NCI-H1092 (cell line): ENCODE results near the gene NFAM1.

ENCODE experiments used
- DNase-seq: peaks from one replicate; lab custom pipeline; 2025; lab: John Stamatoyannopoulos, UW

Gene NFAM1

GRCh38 chr22:42383851-42384417 is 48.3 kb downstream of the NFAM1 start:
- no peak for DNase-seq

GRCh38 chr22:42383287-42383686 is 48.9 kb downstream of the NFAM1 start:
- no peak for DNase-seq

DNA sequence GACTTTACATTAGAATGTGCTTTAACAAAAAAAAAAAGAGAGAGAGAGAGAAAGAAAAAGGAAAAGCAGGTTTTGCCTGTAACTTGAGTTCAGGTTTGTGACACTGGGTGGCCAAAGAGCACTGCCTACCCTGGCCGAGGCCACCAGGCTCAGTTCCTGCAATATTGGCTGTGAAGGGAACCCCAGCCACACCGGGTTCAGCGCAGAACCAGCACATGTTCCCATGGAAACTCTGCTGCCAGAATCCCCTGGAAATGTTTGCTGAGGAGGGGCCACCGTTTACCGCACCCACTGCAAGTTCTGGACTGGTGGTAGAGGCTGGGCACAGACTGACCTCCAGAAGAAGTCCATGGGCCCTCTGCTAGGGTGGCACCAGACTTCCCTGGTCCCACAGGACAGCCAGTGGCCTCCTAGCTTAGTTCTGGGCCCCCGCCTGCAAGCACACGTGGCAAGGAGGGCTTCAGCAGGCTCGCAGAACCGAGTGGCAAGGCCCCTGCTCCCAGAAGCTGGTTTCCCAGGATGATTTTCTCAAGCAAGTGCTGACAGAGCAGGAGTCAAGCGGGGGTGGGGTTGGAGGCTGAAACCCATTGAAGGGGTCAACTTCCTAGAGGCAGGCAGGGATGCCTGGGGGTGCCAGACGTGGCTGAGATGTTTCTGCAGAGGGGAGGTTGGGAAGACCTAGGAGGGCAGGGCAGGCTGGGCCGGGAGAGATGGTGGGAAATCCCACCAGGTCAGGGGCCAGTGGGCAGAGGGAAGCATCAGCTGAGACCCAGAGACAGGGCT is 51.2 kb downstream of the NFAM1 start:
- DNase-seq = no peak

GRCh38 chr22:42379966-42380537 is 52.2 kb downstream of the NFAM1 start:
- DNase-seq = no peak

DNA sequence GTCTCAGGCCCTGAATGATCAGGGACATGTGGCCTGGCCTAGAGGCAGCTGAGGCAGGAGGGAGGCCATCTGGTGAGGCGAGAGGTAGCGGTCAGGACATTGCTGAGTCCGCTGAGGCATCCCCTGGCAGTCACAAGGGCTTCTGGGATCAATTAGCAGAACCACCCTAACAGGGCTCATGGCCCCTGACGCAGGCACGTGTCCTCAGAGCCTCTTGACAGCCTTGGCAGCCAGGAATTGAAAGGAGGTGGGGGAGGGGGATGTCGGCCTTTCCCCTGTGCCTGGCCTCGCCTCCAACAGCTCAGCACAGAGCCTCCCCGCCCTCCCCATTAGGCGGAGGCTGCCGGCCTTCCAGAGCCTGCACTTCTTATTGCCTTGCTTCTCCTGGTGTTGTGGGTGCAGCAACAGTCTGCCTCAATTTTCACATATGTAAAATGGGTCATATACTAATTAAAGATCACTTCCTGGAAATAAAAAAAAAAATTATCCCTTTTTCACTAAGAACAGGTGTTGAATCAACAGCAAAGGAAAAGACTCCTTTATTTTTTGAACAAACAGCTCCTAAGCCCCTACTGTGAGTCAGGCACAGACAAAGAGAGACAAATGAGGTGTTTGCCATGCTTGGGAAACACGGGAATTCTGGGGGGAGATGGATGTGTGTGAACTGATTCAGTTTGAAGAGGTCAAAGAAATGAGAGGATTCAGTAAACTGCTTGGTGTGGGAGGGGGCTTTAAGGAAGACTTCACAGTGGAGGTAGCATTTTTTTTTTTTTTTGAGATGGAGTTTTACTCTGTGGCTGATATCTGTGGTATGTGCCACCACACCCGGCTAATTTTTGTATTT is 55.3 kb downstream of the NFAM1 start:
- DNase-seq = peak; percentile 66

- DNase-seq = no peak
Measured at GRCh38 chr22:42375982-42376381, 56.2 kb downstream of the NFAM1 start.

- peak; percentile 51 for DNase-seq
Measured at GRCh38 chr22:42372976-42373375, 59.2 kb downstream of the NFAM1 start.

DNA sequence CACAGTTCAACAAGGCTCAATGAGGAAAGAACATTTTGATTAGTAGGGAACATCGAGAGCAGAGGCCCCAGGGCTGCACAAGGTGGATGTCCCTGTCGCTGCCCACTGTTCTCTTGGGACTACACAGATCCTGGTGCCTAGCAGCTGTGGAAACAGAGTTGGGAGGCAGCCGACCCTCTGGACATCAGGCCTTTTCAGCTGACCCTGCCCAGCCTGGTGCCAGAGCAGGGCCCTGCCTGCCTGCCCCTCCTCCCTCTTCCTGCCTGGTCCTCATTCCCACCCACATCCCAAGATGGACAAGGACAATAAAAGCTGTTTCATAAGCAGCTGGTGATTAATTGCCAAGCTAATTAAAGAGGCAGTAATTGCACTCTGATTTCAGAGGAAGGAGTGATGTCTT is 60.7 kb downstream of the NFAM1 start:
- DNase-seq = no peak

DNA sequence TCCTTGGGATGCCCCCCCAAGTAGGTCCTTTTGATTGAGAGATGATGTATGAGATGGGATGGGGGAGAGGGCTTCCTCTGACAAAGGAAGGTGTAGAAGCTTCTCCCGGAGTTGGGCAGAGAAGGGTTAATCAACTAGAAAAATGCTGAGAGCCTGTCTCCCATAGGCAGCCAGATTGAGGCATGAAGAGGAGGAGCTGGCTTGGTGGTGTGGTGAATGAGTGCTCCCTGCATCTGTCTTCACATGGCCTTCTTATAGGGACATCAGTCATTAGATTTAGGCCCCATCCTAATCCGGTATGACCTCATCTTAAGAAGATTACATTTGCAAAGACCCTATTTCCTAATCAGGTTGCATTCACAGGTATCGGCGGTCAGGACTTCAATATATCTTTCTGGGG is 61.1 kb downstream of the NFAM1 start:
- no peak for DNase-seq

DNA sequence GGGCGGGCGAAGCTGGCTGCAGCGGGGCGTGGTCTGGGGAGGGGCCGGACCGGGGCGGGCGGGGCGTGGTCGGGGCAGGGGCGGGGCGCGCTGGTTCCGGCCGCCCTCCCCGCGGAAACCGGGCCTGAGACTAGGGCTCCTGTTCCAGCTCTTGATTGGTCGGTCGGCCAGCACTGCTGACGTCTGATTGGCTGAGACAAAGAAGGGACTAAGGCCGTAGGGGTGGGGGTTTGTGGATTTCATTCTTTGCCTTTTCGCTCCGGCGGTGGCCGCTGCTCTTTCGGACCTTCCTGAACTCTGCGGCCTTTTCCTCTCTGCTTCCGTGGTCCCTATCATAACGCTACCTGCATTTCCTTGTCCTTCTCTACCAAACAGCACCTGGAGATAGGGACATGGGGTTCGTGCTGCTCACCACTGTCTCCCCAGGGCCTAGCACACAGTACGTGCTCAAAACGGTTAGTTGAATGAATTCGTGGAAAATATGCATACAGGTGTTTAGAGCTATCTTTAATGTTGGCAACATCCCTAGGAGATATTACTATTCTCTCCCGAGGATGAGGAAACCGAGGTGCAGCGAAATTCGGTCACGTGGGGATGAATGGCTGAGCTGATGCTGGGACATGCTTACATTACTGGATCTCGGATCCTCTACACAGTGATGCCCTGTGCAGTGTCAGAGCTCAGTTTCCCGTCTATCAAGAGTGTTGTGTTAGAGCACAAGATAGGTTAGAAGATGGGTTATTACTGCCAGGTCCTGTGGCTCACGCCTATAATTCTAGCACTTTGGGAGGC is 62.8 kb downstream of the NFAM1 start:
- DNase-seq = peak; percentile 91

- DNase-seq = no peak
Measured at GRCh38 chr22:42368379-42369249, 63.6 kb downstream of the NFAM1 start.

- DNase-seq = no peak
Measured at GRCh38 chr22:42367980-42368378, 64.2 kb downstream of the NFAM1 start.

DNA sequence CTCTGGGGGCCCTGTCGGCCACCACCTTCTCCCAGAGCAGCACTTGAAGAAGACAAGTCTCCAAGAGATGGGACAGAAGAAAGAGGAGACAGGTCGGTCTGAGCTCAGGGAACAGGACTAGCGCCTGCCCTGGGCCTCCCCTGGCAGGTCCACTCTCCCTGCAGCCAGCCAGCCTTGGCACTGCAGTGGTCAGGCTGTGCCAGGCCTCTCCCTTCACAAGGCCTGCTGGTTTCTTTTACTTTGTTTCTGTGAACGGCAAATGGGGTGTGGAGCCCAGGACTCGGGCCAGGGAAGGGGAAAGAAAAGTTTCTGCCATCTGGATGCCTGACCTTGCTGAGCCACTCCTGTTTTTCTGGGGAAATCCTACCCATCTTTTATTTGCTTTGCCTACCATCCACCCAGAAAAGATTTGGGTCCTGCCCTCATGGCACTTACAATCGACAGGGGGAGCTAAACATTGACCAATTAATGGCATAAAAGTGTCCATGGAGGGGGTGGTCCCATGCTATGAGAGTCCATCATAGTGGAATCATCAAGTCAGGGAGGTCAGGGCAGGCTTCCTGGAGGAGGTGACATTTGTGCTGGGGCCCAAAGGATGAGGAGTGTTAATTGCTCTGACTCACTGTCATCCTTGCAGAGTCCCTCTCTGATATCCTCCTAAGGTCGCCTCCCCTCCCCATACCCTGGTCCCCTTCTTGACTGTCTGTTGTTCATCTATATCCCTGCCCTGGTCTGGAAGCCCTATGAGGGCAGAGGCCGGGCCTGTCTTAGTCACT is 65.2 kb downstream of the NFAM1 start:
- DNase-seq = no peak

DNA sequence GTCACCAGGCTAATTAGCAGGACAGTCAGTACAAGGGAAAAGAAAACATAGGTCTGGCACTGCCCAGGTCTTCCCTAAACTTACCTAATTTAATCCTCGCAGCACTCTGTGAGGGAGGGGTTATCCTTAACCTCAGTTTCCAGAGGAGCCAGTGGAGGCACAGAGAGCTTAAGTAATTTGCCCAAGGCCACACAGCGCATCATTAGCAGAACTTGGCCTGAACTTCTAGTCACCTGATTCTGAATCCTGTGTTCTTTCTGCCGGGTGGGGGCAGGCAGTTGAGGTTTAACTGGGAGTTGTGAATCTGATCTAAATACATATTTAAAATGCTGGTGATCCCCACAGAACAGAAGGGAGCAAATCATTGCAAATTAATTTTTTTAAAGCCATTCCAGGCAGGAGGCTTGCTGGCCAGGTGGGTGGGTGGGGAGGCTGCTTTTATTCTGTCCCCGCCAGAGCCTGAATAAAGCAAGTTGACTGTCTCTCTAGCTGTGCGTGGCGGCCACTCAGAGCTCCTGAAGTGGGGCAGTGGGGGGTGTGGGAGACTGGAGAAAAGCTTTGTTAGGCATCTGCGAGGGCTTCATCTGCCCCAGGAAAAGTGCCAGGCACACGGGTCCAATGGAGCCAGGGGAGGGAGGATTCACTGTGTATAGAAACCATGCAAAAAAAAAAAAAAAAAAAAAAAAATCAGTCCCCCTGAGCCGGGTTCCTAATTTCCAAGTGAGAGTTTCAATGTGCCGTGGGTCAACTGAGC is 66.1 kb downstream of the NFAM1 start:
- DNase-seq = peak; percentile 32

GRCh38 chr22:42365111-42365865 is 66.9 kb downstream of the NFAM1 start:
- DNase-seq = peak; percentile 86

DNA sequence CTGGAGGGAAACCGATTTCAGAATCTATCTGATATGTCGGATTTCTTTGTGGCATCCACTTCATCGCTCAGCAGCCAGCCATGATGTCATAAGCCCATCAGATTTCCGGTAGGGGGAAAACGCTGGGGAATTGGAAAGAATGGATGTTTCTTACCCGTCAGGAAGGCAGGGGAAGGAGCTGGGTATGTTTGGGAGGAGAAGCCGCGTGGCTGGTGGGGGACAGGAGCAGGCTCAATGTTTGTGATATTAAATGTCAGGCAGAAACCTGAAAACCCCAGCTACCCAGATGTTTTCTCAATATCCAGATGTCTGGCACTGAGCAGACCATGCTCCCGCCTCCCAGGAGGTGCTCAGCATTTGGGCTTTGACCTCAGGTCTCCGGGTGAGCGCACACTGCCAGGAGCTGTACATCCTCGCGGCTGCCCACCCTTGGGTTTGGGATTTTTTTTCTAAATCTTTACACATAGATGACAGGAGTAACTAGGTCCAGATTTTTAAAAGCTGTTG is 67.5 kb downstream of the NFAM1 start:
- peak; percentile 39 for DNase-seq

GRCh38 chr22:42363892-42364291 is 68.3 kb downstream of the NFAM1 start:
- DNase-seq = no peak

GRCh38 chr22:42361523-42361922 is 70.7 kb downstream of the NFAM1 start:
- DNase-seq = no peak
